NCI-H2227 (cell line): ENCODE data around the gene CPNE5.

Experiments used
- DNase-seq: peaks from one replicate; lab custom pipeline; 2025; ENCODE audit not compliant: unreplicated experiment; lab: John Stamatoyannopoulos, UW

CPNE5 gene

DNA sequence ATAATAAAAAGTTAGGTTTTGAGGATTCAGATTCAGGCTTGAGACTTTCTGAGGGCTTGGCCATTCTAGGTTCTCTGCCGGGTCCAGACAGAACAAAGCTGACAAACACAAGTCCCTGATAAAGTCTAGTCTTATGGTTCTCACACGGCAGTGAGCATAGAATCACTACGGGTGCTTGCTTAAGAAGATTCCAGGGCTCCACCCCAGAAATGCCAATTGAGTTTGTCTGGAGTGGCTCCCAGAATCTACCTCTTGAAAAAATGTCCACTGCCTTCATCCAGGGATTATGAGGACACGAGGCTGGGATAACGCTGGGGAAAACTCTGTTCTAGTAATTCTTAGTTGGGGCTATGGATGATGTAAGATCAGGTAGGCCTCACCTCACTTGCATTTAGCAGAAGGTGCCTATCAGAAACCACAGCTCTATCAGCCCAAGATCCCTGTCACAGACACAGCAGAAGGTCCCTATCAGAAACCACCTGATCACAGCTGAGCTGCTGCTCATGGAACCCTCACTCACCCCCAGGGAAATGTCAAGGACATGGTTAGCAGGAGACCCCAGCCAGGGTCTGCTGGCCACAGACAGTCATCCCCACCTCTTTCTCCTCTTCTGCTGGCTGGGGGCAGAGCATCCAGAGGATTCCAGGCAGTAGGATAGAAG, 89.3 kb downstream of the CPNE5 start:
- DNase-seq, result no peak

DNA sequence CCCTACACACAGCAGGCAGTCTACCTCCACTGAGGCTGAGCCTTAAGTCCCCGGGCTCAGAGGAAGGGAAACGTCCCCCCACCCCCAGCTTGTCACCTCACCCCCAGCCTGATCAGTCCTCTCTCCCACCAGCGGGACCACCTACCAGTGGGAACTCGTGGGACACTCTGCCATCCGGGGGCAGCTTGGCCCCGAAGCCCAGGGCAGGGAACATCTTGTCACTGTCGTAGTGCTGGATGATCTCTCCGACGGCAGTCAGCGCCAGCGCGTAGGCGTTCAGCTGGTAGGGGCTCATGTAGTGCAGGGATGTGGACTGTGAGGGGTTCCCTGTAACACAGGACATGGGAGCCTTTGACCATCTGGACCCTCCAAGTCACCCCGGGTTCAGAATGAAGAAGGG, 93.0 kb downstream of the CPNE5 start:
- no peak for DNase-seq

DNA sequence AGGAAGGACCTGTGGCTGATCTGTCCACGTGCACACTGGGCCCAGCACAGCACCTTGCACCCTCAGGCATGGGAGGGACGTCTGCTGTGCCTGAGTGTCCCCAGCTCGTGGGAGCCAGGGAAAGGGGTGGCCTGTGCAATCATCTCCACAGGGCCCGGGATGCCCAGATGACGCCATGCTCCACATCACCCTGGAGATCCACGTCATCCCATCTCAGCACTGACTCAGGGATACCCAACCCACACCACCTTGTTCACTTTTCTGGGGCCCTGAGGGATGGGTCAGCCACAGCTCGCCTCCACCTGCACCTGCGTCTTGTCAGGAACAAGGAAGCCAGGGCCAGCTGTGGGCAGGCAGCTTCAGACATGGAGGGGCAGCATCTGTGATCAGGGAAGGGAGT, 93.4 kb downstream of the CPNE5 start:
- DNase-seq, result no peak

DNA sequence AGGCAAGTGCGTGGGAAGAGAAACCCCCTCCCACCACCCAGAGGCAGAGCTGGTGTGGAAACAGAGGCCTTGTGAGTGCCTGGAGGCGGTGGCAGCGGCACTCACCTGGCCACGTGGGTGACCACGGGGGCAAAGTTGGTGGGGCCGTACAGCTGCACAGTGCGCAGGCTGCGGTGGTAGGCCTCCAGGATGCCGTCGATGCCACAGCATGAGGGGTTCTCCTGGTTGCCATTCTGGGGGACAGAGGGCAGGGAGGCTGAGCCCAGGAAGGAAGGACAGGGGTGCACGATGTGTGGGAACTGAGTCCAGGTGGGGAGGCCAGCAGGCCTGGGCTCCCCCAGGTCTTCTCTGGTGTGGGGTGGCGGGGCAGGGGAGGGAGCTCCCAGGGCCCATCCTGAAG, 94.0 kb downstream of the CPNE5 start:
- no peak for DNase-seq

DNA sequence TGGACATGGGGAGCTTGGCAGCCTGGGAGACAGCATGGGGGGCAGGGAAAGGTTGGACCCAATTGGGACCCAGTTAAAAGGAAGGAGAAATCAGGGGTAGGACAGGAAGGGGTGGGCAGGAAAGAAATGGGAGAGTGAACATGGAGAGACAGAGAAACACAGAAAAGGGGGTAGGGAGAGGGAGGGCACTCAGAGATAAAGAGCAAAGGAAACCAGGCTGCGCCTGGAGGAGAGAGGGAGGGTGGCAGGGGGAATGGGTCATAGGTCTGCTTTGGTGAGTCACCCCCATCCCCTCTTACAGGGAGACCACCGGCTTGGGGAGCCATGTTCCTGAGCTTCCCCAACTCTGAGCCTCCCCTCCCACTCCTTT, 95.0 kb downstream of the CPNE5 start:
- DNase-seq, result no peak

DNA sequence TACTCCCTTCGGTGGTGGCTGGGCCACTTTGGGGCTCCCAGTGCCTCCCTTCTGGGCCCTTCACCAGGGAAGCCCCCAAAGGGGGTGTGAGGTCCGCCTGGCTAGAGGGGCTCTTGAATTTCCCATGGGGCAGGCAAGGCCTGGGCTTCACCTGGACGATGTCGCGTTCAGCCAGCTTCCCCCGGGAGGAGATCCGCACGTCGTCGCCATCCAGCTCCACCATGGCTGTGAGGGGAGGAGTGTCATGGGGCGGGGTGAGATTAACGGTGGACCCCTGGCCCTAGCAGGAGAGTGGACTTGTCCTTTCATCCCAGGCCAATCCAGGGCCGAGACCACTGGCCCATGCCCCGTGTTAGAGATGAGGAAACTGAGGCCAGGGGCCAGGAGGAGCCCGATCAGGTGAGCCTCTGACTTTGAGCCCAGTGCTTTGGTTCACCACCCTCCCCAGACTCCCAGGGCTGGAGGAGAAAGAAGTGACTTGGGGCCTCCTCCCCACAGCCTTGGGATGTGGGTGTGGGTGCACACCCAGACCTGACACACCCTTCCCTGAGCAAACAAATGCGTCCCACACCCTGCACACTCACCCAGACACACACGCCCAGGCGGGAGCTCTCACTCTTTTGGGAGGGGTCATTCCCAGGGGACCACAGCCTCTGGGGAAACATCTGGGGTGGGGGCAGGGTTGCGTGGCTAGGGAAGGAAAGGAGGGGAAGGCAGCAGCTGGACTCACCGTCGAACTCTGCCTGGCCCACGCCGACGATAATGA, 95.5 kb downstream of the CPNE5 start:
- no peak for DNase-seq

DNA sequence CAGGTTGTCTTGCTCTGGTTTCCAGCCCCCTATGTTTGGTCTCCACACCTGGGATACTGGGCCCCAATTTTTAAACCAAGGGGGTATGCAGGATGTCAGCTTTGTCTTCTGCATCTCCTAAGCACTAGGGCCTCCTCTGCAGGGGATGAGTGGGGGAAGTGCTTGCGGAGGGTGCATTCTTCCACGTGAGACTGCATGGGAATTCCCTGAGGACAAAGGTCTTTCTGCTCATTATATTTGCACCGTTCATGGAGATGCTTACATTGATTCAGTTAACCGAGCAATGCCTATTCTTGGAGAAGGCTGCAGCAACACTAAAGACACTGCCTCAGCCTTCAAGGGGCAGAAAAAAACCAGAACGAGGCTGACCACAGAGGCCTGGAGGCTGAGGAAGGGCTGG, 96.2 kb downstream of the CPNE5 start:
- DNase-seq, result no peak

DNA sequence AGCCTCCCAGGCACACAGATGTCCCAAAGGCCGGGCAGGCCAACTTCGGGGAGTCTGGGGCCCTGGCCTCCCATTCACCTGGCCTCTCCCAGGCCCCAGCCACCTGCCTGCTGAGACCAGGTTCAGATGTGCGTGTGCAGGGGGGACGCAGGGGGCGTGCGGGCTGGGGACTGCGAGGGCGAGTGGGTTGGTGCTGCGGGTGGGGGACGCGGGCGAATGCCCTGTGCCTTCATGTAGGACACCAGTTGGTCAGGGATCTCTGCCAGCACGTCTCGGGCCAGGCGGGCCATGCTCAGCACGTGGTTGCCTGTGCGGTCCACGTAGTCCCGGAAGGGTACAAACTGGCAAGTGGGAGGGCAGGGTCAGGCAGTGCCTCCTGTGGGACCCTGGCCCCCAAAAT, 97.1 kb downstream of the CPNE5 start:
- no peak for DNase-seq

DNA sequence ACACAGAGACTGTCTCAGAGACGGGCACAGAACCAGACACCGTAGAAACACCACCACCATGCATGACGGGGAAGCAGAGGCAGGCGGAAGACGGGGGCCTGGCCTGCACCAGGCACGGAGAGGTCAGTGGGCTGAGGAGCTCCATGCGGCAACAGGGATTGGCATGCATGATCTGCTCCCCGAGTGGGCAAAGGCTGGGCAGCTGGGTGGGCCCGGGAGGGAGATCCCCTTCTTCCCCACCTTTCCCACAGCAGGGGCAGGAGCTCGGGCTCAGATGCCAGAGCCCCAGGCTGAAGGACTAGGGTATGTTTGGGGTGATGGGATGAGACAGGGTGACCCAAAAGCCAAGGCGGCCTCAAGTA, 98.4 kb downstream of the CPNE5 start:
- no peak for DNase-seq

DNA sequence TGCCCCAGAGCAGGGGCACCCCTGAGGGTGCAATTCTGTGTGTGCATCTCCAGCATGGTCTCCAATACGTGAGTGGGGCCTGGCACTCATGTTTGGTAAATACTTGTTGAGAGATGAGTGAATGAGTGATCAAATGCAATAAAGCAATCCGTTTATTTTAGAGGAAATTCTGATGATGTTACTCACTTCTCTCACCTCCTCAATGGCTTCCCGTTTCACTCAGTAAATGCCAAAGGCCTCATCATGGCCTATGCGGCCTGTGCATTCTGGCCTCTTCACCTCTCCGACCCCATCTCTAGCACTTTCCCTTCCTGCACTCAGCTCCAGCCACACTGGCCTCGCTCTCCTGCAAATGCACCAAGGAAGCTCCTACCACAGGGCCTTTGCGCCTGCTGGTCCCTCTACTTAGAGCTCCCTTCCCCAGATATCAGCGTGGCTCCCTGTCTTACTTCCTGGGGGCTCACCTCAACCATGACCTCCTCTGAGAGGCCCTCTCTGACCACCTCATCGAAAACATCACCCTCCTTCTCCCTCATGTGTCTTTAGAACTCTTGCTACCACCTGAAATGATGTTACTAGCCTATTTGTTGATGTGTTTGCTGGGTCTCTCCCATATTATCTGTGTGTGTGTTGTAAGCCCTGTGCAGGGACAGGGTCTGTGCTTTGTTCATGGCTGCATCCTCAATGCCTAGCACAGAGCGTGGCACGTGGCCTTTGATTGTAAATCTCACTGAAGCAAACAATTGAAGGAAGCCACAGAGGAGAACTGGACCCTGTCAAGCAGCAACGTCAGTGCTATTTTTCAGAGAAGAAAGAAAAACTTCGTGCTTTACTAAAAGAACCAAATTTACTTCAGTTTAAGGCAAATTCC, 99.1 kb downstream of the CPNE5 start:
- DNase-seq, result no peak

DNA sequence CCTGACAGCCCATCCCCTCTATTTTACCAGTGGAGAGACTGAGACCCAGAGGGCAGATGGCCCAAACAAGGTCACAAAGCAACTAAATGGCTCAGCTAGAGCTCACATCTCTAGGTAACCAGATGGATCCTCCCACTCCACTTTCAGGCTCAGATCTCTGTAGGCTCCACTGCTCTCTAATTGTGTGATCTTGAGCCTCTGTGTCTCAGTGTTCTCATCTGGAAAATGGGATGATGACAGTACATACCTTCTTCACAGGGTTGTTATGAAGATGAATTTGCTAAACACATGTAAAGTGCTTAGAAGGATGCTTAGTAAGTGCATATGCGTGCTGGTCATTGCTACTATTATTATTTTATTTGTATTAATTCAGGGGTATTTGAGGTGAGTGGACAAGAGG, 101.1 kb downstream of the CPNE5 start:
- DNase-seq, result no peak

DNA sequence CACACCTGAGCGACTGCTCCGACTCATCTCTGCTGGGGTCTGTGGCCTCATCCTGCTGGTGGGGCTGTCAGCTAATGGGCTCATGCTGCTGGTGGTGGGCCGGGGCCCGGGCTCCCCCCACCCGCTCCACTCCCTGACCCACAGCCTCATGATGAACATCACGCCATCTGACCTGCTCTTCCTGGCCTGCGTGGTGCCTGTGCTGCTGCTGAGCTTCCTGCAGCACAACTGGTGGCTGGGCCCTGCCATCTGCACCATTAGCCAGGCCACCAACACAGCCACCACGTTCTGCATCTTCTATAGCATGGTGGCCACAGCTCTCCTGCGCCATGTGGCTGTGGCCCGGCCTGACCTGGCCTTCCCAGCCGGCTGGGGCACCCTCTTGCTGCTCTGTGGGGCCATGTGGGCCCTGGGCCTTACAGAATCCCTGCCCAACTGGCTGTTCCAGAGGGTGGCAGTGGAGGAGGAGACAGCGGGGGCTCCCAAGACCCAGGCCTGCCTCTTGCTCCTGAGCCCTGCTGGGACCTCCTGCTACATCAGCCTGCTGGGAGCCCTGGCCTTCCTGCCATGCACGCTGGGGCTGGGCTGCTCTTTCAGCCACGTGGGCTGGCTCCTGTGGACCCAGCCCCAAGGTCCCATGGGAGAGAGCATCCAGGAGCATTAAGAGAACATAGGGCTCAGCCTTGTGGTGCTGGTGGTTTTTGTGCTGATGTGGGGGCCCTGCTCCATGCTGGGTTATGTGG, 102.0 kb downstream of the CPNE5 start:
- no peak for DNase-seq

DNA sequence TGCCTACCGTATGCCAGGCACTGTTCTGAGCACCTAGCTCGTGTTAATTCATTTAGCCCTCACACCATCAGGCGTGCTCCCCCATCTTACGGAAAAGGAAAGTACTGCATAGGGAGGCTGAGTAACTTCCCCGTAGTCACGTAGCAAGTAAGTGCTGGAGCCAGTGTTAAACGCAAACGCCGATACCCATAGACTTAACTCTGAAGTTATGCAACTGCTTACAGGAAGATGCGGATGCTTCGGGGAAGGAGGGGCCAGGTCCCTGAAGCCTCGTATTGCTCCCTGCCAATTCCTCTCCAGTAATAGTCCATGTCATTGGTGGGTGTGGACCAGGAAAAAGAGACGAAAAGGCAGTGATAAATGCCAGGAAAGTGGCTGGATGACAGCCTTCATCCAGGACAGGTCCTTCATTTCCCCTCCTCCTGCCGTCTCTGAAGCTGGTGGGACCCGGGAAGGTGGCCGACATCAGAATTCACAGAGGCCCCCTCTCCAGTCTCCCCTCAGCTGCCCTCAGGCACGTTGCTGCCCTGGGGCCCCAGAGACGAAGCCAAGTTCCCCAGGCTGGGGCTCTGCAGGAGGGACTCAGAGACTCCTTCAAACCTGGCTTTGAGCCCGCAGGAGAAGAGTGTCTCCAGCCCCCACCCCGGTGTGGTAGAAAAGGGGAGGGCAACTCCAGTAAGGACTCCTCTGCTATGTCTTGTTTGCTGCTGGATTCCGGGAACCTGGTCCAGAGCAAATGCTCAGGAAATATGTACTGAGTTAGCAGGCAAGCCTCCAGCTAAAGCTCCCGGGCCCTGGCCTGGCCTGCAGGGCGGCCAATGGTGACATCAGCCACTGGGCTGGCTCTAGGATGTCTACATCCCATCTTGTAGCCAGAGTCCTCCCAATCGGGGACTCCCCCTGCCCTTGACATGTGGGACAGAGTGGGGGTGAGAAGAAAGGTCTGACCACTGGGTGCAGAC, 103.9 kb downstream of the CPNE5 start:
- peak; percentile 24 for DNase-seq

DNA sequence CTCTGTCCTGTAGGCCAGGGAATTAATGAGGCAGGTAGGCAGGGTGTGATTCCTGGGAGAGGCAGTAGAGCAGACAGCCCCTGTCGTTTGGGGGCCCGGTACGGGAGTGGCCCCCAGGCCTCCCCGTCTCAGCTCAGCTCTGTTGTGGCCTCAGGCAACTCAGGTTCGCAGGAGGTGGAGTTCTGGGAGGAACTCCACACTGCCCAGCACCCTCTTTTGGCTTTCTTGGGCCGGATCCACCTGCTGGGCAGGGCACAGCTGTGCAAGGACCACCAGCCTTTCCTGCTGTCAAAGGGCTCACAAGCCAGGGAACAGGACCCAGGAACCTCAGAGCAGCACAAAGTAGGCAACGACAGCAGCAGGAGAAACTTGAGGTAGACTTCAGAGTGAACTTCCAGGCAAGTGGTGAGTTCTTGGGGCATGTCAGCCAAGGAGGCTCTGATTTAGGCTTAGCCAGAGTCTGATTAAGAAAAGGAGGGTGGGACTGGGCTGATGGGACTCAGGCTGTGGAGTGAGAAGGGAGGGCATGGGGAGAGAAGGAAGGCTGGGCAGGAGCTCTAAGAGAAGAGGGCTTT, 104.7 kb downstream of the CPNE5 start:
- no peak for DNase-seq

DNA sequence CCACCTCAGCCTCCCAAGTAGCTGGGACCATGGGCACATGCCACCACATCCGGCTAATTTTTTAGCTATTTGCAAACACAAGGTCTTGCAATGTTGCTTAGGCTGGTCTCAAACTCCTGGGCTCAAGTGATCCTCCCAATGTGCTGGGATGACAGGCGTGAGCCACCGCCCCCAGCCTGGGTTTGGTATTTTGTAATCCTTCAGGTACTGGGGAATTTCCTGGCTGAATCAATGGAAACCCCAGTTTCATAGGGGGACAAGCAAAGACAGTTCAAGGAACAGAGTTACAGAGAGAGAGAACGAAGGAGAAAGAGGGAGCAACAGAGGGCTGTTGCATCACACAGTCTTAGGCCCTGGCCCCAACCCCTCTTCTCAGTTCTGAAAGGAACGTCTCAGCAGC, 105.9 kb downstream of the CPNE5 start:
- no peak for DNase-seq

DNA sequence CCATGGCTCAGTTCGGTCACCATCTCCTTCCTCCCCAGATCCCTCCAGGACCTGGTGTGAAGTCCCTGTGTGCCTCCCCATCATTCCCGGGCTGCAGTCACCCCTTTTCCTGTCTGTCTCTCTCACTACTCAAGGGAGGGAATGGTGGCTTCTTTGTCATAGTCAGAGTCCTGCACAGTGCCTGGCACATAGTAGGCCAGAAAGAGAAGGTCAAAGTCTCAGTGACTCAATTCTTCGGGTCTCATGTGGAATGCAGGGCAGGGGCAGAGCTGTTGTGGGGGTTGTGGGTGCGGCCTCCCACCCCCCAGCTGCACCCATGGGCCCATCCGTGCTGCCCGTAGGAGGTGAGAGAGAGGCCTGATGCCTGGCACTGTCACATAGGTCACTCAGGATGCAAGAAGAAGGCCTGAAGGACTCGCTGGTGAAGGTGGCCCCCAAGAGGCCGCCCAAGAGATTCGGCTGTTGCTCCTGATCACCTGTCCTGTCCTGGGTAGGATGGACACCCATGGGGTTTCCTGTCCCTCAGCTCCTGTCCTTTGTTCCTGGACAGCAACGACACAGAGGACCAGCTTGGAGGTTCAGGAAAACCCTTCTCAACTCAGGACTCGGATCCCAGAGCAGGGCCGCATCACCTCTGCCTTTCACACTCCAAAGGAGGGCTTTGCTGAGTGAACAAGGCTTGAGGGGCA, 107.5 kb downstream of the CPNE5 start:
- no peak for DNase-seq

DNA sequence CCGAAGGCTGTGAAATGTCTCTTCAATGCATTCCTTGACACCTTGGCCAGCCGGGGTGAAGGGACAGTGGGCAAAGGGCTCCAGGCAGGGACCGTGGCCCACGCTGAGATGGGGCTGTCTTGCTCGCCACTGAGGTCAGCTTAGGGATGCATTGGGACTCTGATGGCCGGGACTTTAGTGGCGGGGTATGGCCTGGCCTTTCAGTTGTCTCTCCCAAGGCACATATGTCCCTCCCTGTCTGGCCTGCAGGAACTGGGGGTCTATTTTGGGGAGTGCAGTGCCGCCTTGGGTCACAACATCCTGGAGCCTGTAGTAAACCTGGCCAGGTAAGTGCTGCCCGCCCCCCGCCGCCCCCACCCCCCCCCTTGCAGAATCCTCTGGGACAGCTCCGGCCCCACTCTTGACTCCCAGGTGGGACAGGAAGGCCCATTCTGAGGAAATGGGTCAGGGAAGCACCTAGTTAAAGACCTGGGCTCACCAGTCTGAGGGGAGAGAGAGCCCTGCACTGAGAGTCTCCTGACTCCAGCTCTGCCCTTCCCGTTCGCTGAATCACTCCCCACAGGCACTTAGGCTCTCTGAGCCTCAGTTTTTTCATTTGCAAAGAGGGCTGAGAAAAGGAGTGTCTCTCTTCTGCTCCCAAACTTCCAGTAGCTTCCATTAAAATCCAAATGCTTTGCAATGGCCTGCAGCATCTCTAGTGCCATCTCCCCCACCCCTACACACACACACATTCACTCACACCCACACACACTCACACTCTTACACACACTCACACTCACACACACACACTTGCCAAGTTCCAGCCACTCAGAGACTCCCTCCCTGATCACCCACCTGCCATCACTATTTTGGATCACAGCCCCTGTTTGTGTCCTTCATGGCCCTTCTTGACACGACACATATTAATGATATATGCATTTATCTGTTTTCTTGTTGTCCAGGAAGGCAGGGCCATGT, 108.5 kb downstream of the CPNE5 start:
- no peak for DNase-seq

DNA sequence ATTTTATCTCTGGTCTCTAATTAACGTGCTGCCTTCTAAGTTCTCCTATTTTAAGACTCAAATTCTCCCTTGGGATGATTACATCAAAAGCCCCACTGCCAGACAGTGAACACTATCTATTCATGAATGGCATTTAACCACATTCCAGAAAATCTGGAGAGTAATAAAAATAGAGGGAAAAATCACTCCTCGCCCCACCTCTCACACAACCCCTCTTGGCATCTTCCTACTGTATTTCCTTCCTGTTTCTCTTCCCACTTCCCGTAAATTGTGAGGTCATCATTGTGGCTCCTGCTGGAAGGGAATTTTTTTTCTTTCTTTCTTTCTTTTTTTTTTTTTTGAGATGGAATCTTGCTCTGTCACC, 110.1 kb downstream of the CPNE5 start:
- DNase-seq, result no peak
